ENCODE results near the gene IGSF22. TPM values are rescaled to one million over a fixed set of nuclear protein-coding genes. Genes with fewer than 3 reads are reported as not detected.

The IGSF22 gene
- total RNA-seq, 4 donors from 2014 or later, result not detected

GRCh38 chr11:18743365-18743764, 17.4 kb upstream of the IGSF22 start:
- ATAC-seq (no peak), DNase-seq (no peak)
- Histone ChIP-seq H3K4me1 (no peaks in the 10 kb centered on the region), H3K36me3 (no peaks in the 10 kb centered on the region), H3K9me3 (no peaks in the 10 kb centered on the region), H3K27me3 (no peaks in the 10 kb centered on the region), H3K4me3 (no peak overlapping the region), H3K27ac (no peak overlapping the region)
- intact Hi-C loops (cut with DNase I; ENCODE audit: low total_unique reads), result no loop called here
- TF ChIP-seq CTCF (IDR thresholded peaks at IDR 0.05 in 4 of 5, conservative IDR thresholded peaks at IDR 0.05 in 1 of 5) (no peak), POLR2A (IDR thresholded peaks at IDR 0.05) (no peak)
- in situ Hi-C loops (cut with MboI; ENCODE audit: low sequenced_read_pairs in 4 of 4), result loop anchor here in 3 of 4 donors (10.0 to 25.0 kb wide), 2 partner anchors 59 to 631 kb away; partner anchors contain the start of gene SAAL1 (in 2 of the 3)

- H3K4me3 ChIP-seq, result no peak overlapping the region
- no peak for TF ChIP-seq CTCF (IDR thresholded peaks at IDR 0.05 in 4 of 5, conservative IDR thresholded peaks at IDR 0.05 in 1 of 5)
- TF ChIP-seq POLR2A (IDR thresholded peaks at IDR 0.05), result no peak
- in situ Hi-C loops (cut with MboI; ENCODE audit: low sequenced_read_pairs in 4 of 4), result loop anchor here in 3 of 4 donors (10.0 to 25.0 kb wide), 2 partner anchors 57 to 629 kb away; partner anchors contain the start of gene SAAL1 (in 2 of the 3)
- no peak for ATAC-seq
- H3K36me3 ChIP-seq, result no peaks in the 10 kb centered on the region
- no peaks in the 10 kb centered on the region for H3K27me3 ChIP-seq
- intact Hi-C loops (cut with DNase I; ENCODE audit: low total_unique reads), result no loop called here
- H3K9me3 ChIP-seq, result no peaks in the 10 kb centered on the region
- DNase-seq, result no peak
- H3K27ac ChIP-seq, result no peak overlapping the region
- no peaks in the 10 kb centered on the region for H3K4me1 ChIP-seq
Observed at GRCh38 chr11:18741783-18742182, 15.8 kb upstream of the IGSF22 start.

GRCh38 chr11:18739685-18740084, 13.7 kb upstream of the IGSF22 start:
- in situ Hi-C loops (cut with MboI; ENCODE audit: low sequenced_read_pairs in 4 of 4), result loop anchor here in 3 of 4 donors (10.0 to 25.0 kb wide), 2 partner anchors 55 to 627 kb away; partner anchors contain the start of gene SAAL1 (in 2 of the 3)

GRCh38 chr11:18737642-18738041, 11.7 kb upstream of the IGSF22 start:
- H3K4me3 ChIP-seq, result no peak overlapping the region
- H3K36me3 ChIP-seq, result no peaks in the 10 kb centered on the region
- no peaks in the 10 kb centered on the region for H3K9me3 ChIP-seq
- intact Hi-C loops (cut with DNase I; ENCODE audit: low total_unique reads), result no loop called here
- H3K27me3 ChIP-seq, result no peaks in the 10 kb centered on the region
- DNase-seq (no peak), ATAC-seq (no peak)
- in situ Hi-C loops (cut with MboI; ENCODE audit: low sequenced_read_pairs in 4 of 4), result loop anchor here in 2 of 4 donors (25.0 kb wide), 1 partner anchor 625 kb away; the partner anchor contains the start of gene SAAL1 (in 2 of the 2)
- no peaks in the 10 kb centered on the region for H3K4me1 ChIP-seq
- H3K27ac ChIP-seq, result no peak overlapping the region
- TF ChIP-seq POLR2A (IDR thresholded peaks at IDR 0.05) (no peak), CTCF (IDR thresholded peaks at IDR 0.05 in 4 of 5, conservative IDR thresholded peaks at IDR 0.05 in 1 of 5) (no peak)

More at GRCh38 chr11:18739685-18740084, 13.7 kb upstream of the IGSF22 start:
- DNase-seq (no peak), ATAC-seq (no peak)
- H3K27me3 ChIP-seq, result no peaks in the 10 kb centered on the region
- no peaks in the 10 kb centered on the region for H3K4me1 ChIP-seq
- H3K9me3 ChIP-seq, result no peaks in the 10 kb centered on the region
- TF ChIP-seq POLR2A (IDR thresholded peaks at IDR 0.05) (no peak), CTCF (IDR thresholded peaks at IDR 0.05 in 4 of 5, conservative IDR thresholded peaks at IDR 0.05 in 1 of 5) (no peak)
- intact Hi-C loops (cut with DNase I; ENCODE audit: low total_unique reads), result no loop called here
- H3K27ac ChIP-seq, result no peak overlapping the region
- no peaks in the 10 kb centered on the region for H3K36me3 ChIP-seq
- H3K4me3 ChIP-seq, result no peak overlapping the region
